Mucosa of stomach (tissue), 1 donor: ENCODE data around the gene LEF1.
"Not testable (repeated sequence)": the region's sequence is repeated elsewhere in the genome, so short reads cannot be mapped to it uniquely, and the experiment has no call there.

Experiments
- H3K27me3 ChIP-seq: one replicate; pipeline ENCODE4 v1.7.0; 2013; ENCODE audit warnings: mild to moderate bottlenecking, low read length; ENCODE audit not compliant: control insufficient read depth, insufficient read depth
- H3K36me3 ChIP-seq: one replicate; pipeline ENCODE4 v1.7.0; 2013; ENCODE audit warnings: low read length; ENCODE audit not compliant: control insufficient read depth, insufficient read depth
- H3K4me1 ChIP-seq: one replicate; pipeline ENCODE4 v1.7.0; 2013; ENCODE audit warnings: mild to moderate bottlenecking, low read length; ENCODE audit not compliant: control insufficient read depth, insufficient read depth
- H3K4me3 ChIP-seq: one replicate; pipeline ENCODE4 v1.7.0; 2013; ENCODE audit warnings: low read length
- H3K9ac ChIP-seq: one replicate; pipeline ENCODE4 v1.7.0; 2013; ENCODE audit warnings: mild to moderate bottlenecking, low read length, moderate library complexity
- H3K9me3 ChIP-seq: one replicate; pipeline ENCODE4 v1.7.0; 2013; ENCODE audit warnings: mild to moderate bottlenecking, low read length, moderate library complexity; ENCODE audit not compliant: control insufficient read depth
- donor health status: Pancreatic carcinoma.

The LEF1 gene

DNA sequence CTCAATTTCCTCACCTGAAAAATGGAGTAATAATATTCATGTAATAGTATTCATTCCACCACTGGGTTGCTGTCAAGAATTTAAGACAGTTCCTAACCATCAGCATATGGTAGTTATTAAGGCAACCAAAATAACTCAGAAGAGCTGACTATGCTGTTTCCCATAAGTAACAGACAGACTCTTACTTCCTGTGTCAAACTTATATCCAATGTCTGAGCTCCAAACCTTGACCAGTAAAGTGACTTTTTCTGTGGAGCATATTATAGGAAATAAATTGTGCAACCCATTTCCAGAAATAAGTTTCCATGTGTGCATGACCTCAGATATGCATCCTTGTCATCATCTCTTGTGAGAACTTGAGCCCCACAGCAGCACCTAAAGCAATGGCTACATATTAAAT is 100.3 kb downstream of the LEF1 start:
- no peaks in the 10 kb centered on the region for H3K27me3 ChIP-seq
- no peak overlapping the region for H3K9ac ChIP-seq
- H3K4me3 ChIP-seq, result no peak overlapping the region
- no peaks in the 10 kb centered on the region for H3K4me1 ChIP-seq
- no peaks in the 10 kb centered on the region for H3K9me3 ChIP-seq
- no peaks in the 10 kb centered on the region for H3K36me3 ChIP-seq

DNA sequence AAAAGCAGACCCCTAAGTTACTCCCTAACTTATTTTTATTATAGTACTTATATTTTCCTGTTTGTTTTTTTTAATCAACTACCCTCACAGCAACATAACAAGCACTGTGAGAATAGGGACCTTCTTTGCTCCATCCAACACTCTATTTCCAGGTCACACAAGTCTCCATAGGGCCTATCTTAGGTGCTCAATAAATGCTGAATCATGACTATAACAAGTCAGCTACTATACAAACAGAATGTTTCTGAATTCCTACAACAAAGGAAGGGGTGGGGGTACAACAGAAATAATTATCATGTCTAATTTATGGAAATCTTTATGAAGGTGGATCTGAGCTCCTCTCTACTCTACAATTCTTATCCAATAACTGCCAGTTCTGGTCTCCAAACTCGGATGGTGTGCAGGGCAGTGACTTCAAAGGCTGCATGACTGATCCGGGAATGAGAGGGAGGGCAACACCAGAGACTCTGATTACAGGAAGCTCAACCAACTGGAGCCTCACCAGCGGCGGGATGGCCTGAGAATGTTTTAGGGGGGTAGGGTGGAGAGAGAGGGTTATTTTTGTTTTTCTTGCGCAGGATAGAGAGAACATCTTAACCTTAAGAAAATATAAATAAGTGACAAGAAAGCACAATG is 107.9 kb downstream of the LEF1 start:
- Histone ChIP-seq H3K9ac (no peak overlapping the region), H3K36me3 (no peaks in the 10 kb centered on the region), H3K4me3 (no peak overlapping the region), H3K27me3 (no peaks in the 10 kb centered on the region), H3K9me3 (no peaks in the 10 kb centered on the region), H3K4me1 (no peaks in the 10 kb centered on the region)

GRCh38 chr4:108060164-108060563 is 108.6 kb downstream of the LEF1 start:
- H3K9me3 ChIP-seq, result no peaks in the 10 kb centered on the region
- no peak overlapping the region for H3K4me3 ChIP-seq
- H3K4me1 ChIP-seq, result no peaks in the 10 kb centered on the region
- H3K9ac ChIP-seq, result no peak overlapping the region
- H3K36me3 ChIP-seq, result no peaks in the 10 kb centered on the region
- no peaks in the 10 kb centered on the region for H3K27me3 ChIP-seq

GRCh38 chr4:108058685-108059440 is 109.9 kb downstream of the LEF1 start:
- H3K36me3 ChIP-seq, result no peaks in the 10 kb centered on the region

GRCh38 chr4:108056418-108056817 is 112.3 kb downstream of the LEF1 start:
- Histone ChIP-seq H3K9me3 (no peaks in the 10 kb centered on the region), H3K27me3 (peaks cover 5% of the 10 kb centered on the region), H3K4me1 (no peaks in the 10 kb centered on the region), H3K36me3 (no peaks in the 10 kb centered on the region), H3K9ac (no peak overlapping the region), H3K4me3 (no peak overlapping the region)

More at GRCh38 chr4:108058685-108059440, 109.9 kb downstream of the LEF1 start:
- Histone ChIP-seq H3K9me3 (no peaks in the 10 kb centered on the region), H3K27me3 (no peaks in the 10 kb centered on the region), H3K9ac (no peak overlapping the region), H3K4me3 (no peak overlapping the region), H3K4me1 (no peaks in the 10 kb centered on the region)

GRCh38 chr4:108055787-108056186 is 112.9 kb downstream of the LEF1 start:
- no peak overlapping the region for H3K4me3 ChIP-seq

GRCh38 chr4:108054025-108054638 is 114.6 kb downstream of the LEF1 start:
- H3K4me1 ChIP-seq, result no peaks in the 10 kb centered on the region

More at GRCh38 chr4:108055787-108056186, 112.9 kb downstream of the LEF1 start:
- H3K27me3 ChIP-seq, result peaks cover 5% of the 10 kb centered on the region
- H3K9ac ChIP-seq, result no peak overlapping the region
- H3K9me3 ChIP-seq, result no peaks in the 10 kb centered on the region
- no peaks in the 10 kb centered on the region for H3K36me3 ChIP-seq
- no peaks in the 10 kb centered on the region for H3K4me1 ChIP-seq

GRCh38 chr4:108053251-108053711 is 115.5 kb downstream of the LEF1 start:
- no peaks in the 10 kb centered on the region for H3K4me1 ChIP-seq
- no peak overlapping the region for H3K9ac ChIP-seq
- no peak overlapping the region for H3K4me3 ChIP-seq
- peaks cover 5% of the 10 kb centered on the region for H3K27me3 ChIP-seq
- no peaks in the 10 kb centered on the region for H3K36me3 ChIP-seq
- H3K9me3 ChIP-seq, result no peaks in the 10 kb centered on the region

More at GRCh38 chr4:108054025-108054638, 114.6 kb downstream of the LEF1 start:
- Histone ChIP-seq H3K9ac (no peak overlapping the region), H3K36me3 (no peaks in the 10 kb centered on the region), H3K27me3 (peaks cover 5% of the 10 kb centered on the region), H3K9me3 (no peaks in the 10 kb centered on the region), H3K4me3 (no peak overlapping the region)

GRCh38 chr4:108052558-108053120 is 116.1 kb downstream of the LEF1 start:
- Histone ChIP-seq H3K9me3 (no peaks in the 10 kb centered on the region), H3K27me3 (peaks cover 5% of the 10 kb centered on the region), H3K9ac (no peak overlapping the region), H3K4me3 (no peak overlapping the region), H3K4me1 (no peaks in the 10 kb centered on the region), H3K36me3 (no peaks in the 10 kb centered on the region)

- H3K9me3 ChIP-seq, result no peaks in the 10 kb centered on the region
- H3K36me3 ChIP-seq, result no peaks in the 10 kb centered on the region
Observed at GRCh38 chr4:108051343-108051742, 117.4 kb downstream of the LEF1 start.

GRCh38 chr4:108050166-108051111 is 118.3 kb downstream of the LEF1 start:
- not testable (repeated sequence) for H3K9me3 ChIP-seq, H3K4me3 ChIP-seq, H3K27me3 ChIP-seq, H3K9ac ChIP-seq, H3K36me3 ChIP-seq, H3K4me1 ChIP-seq

More at GRCh38 chr4:108051343-108051742, 117.4 kb downstream of the LEF1 start:
- no peak overlapping the region for H3K9ac ChIP-seq
- H3K27me3 ChIP-seq, result peaks cover 5% of the 10 kb centered on the region
- no peaks in the 10 kb centered on the region for H3K4me1 ChIP-seq
- H3K4me3 ChIP-seq, result no peak overlapping the region
